Measurements from ENCODE around the gene AHI1. TPM values are rescaled to one million over a fixed set of nuclear protein-coding genes. Genes with fewer than 3 reads are reported as not detected.
"Not testable (repeated sequence)": the region's sequence is repeated elsewhere in the genome, so short reads cannot be mapped to it uniquely, and the experiment has no call there.

The AHI1 gene
- total RNA-seq, 1 donor from 2014 or later: 21.0 TPM

DNA sequence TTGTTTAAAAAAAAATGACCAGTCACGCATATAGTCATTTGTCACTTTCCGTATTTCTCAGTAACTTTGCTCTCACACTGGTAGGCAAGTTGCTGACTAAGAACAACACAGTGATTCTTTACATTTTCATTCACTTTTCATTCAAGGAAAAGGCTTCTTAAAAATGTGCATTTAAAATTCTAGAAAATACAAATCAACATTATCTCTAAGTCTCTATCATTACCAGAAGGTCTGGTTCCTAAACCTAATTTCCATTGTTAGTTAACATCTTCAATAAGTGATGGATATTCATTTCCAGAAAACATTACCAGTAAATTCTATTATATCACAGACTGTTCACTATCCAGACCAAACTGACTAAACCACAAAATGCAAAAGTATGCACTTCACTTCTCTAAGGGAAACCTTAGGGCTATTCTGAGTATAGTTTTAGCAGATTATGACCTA, 115.3 kb downstream of the AHI1 start:
- Mint-ChIP-seq H3K27me3 (no peaks in the 10 kb centered on the region), H3K4me3 (no peak overlapping the region), H3K36me3 (ENCODE audit: low read depth) (no peaks in the 10 kb centered on the region), H3K9me3 (no peaks in the 10 kb centered on the region), H3K27ac (no peak overlapping the region), H3K4me1 (no peaks in the 10 kb centered on the region)
- POLR2A ChIA-PET: no interaction called here
- intact Hi-C loops (cut with micrococcal nuclease): no loop called here
- CTCF ChIA-PET: no interaction called here
- ATAC-seq (ENCODE audit: low read depth) (no peak), DNase-seq (no peak)
- TF ChIP-seq, protein P1, sequence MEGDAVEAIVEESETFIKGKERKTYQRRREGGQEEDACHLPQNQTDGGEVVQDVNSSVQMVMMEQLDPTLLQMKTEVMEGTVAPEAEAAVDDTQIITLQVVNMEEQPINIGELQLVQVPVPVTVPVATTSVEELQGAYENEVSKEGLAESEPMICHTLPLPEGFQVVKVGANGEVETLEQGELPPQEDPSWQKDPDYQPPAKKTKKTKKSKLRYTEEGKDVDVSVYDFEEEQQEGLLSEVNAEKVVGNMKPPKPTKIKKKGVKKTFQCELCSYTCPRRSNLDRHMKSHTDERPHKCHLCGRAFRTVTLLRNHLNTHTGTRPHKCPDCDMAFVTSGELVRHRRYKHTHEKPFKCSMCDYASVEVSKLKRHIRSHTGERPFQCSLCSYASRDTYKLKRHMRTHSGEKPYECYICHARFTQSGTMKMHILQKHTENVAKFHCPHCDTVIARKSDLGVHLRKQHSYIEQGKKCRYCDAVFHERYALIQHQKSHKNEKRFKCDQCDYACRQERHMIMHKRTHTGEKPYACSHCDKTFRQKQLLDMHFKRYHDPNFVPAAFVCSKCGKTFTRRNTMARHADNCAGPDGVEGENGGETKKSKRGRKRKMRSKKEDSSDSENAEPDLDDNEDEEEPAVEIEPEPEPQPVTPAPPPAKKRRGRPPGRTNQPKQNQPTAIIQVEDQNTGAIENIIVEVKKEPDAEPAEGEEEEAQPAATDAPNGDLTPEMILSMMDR (IDR thresholded peaks at IDR 0.05): no peak

DNA sequence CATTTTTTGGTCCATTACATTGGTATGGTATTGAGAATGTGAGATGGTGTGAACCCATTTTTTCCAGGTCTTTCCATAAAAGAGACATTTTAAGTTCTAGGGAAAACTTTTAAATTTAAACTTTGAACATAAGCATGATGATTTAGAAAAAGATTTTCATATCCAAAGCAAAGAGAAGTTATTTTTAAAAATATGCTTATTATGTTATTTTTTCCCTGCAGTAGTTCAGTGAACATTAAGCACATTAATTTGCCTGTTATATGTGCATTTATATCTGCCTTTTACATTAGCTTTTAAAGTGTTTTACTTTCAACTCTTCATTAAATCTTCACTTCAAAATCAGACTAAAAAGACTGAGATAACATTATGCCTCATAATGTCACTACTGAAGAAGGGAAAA, 116.7 kb downstream of the AHI1 start:
- Mint-ChIP-seq H3K27me3 (no peaks in the 10 kb centered on the region), H3K36me3 (ENCODE audit: low read depth) (no peaks in the 10 kb centered on the region), H3K4me1 (no peaks in the 10 kb centered on the region), H3K27ac (no peak overlapping the region), H3K4me3 (no peak overlapping the region), H3K9me3 (no peaks in the 10 kb centered on the region)
- intact Hi-C loops (cut with micrococcal nuclease): no loop called here
- ChIA-PET POLR2A (no interaction called here), CTCF (no interaction called here)
- TF ChIP-seq, protein P1 (IDR thresholded peaks at IDR 0.05): no peak
- ATAC-seq (ENCODE audit: low read depth) (no peak), DNase-seq (no peak)

DNA sequence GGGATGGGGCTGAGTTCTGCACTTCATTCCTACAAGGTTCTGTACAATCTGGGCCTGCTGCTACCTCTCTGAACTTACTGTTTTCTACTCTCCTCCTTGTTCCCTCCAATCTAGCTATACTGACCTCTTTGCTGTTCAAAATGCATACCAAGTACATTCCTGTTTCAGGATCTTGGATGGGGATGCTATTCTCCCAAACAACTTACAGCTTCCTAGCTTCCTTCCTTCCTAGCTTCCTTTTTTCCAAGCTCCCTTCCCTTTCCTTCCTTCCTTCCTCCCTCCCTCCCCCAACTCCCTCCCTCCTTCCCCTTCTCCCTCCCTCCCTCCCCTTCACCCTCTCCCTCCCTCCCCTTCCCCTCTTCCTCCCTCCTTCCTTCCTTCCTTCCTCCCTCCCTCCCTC, 117.9 kb downstream of the AHI1 start:
- ATAC-seq (ENCODE audit: low read depth): no peak
- DNase-seq: no peak
- H3K27me3 Mint-ChIP-seq: no peaks in the 10 kb centered on the region
- TF ChIP-seq, protein P1 (IDR thresholded peaks at IDR 0.05): no peak
- no peak overlapping the region for H3K27ac Mint-ChIP-seq
- no peak overlapping the region for H3K4me3 Mint-ChIP-seq
- no peaks in the 10 kb centered on the region for H3K9me3 Mint-ChIP-seq
- no peaks in the 10 kb centered on the region for H3K36me3 Mint-ChIP-seq (ENCODE audit: low read depth)
- POLR2A ChIA-PET: no interaction called here
- intact Hi-C loops (cut with micrococcal nuclease): no loop called here
- CTCF ChIA-PET: no interaction called here
- H3K4me1 Mint-ChIP-seq: no peaks in the 10 kb centered on the region

DNA sequence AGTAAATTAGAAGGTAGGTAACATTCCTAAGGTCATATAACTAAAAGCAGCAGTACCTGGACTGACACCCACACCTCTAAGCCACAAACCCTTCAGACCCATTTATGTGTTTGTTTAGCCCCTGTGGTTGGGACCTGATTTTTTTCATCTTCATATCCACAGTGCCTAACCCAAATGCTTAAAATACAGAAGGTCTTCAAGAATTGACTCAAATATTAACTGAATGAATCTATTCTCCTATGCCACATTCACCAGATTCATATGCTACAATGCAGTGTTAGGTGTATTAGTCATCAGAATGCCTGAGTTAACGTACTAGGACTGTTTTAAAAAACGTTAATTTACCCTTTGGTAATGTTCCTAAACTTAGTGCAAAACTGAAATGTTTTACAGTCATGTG, 124.8 kb downstream of the AHI1 start:
- Mint-ChIP-seq H3K4me3 (no peak overlapping the region), H3K27ac (no peak overlapping the region), H3K36me3 (ENCODE audit: low read depth) (peaks cover 2% of the 10 kb centered on the region), H3K9me3 (peaks cover 12% of the 10 kb centered on the region), H3K4me1 (no peaks in the 10 kb centered on the region), H3K27me3 (no peaks in the 10 kb centered on the region)
- ChIA-PET CTCF (no interaction called here), POLR2A (no interaction called here)
- TF ChIP-seq, protein P1 (IDR thresholded peaks at IDR 0.05): no peak
- intact Hi-C loops (cut with micrococcal nuclease): no loop called here
- ATAC-seq (ENCODE audit: low read depth): no peak
- no peak for DNase-seq

DNA sequence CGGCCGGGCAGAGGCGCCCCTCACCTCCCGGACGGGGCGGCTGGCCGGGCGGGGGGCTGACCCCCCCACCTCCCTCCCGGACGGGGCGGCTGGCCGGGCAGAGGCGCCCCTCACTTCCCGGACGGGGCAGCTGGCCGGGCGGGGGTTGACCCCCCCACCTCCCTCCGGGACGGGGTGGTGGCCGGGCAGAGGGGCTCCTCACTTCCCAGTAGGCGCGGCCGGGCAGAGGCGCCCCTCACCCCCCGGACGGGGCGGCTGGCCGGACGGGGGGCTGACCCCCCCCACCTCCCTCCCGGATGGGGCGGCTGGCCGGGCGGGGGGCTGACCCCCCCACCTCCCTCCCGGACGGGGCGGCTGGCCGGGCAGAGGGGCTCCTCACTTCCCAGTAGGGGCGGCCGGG, 133.9 kb downstream of the AHI1 start:
- ATAC-seq (ENCODE audit: low read depth); H3K4me3 Mint-ChIP-seq; H3K27me3 Mint-ChIP-seq; H3K36me3 Mint-ChIP-seq (ENCODE audit: low read depth); intact Hi-C loops (cut with micrococcal nuclease); H3K27ac Mint-ChIP-seq; H3K4me1 Mint-ChIP-seq; POLR2A ChIA-PET; CTCF ChIA-PET; DNase-seq: not testable (repeated sequence)
- H3K9me3 Mint-ChIP-seq: peaks cover 25% of the 10 kb centered on the region

DNA sequence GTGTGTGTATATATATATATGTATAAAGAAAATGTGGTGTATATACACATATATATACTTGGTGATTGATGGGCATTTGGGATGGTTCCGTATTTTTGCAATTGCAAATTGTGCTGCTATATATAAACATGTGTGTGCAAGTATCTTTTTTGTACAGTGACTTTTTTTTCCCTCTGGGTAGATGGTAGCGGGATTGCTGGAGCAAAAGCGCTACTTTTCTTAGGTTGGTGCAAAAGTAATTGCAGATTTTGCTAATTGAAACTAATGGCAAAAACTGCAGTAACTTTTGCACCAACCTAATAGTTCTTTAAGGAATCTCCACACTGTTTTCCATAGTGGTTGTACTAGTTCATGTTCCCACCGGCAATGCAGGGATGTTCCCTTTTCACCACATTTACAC, 135.4 kb downstream of the AHI1 start:
- no peak for DNase-seq
- Mint-ChIP-seq H3K4me3 (no peak overlapping the region), H3K27ac (no peak overlapping the region), H3K27me3 (no peaks in the 10 kb centered on the region), H3K9me3 (peaks cover 22% of the 10 kb centered on the region), H3K4me1 (no peaks in the 10 kb centered on the region), H3K36me3 (ENCODE audit: low read depth) (no peaks in the 10 kb centered on the region)
- no peak for ATAC-seq (ENCODE audit: low read depth)
- intact Hi-C loops (cut with micrococcal nuclease): no loop called here
- CTCF ChIA-PET: no interaction called here
- POLR2A ChIA-PET: no interaction called here
- TF ChIP-seq, protein P1 (IDR thresholded peaks at IDR 0.05): no peak
